GM12875 (cell line): Measurements from ENCODE around the gene SPDEF.

Experiments
- H3K4me3 ChIP-seq: one replicate; pipeline ENCODE4 v1.5.1; 2011; ENCODE audit warnings: low read depth, low read length, control low read depth
- TF ChIP-seq, protein P1 (sequence below): IDR thresholded peaks from 2 replicates; pipeline ENCODE4 v1.5.1; 2011; ENCODE audit warnings: low read depth, mild to moderate bottlenecking, control low read depth, inconsistent platforms, low read length, moderate library complexity, borderline replicate concordance; ENCODE audit not compliant: insufficient read depth

The SPDEF gene

GRCh38 chr6:34570066-34570833 is 14.1 kb upstream of the SPDEF start:
- TF ChIP-seq, protein P1, sequence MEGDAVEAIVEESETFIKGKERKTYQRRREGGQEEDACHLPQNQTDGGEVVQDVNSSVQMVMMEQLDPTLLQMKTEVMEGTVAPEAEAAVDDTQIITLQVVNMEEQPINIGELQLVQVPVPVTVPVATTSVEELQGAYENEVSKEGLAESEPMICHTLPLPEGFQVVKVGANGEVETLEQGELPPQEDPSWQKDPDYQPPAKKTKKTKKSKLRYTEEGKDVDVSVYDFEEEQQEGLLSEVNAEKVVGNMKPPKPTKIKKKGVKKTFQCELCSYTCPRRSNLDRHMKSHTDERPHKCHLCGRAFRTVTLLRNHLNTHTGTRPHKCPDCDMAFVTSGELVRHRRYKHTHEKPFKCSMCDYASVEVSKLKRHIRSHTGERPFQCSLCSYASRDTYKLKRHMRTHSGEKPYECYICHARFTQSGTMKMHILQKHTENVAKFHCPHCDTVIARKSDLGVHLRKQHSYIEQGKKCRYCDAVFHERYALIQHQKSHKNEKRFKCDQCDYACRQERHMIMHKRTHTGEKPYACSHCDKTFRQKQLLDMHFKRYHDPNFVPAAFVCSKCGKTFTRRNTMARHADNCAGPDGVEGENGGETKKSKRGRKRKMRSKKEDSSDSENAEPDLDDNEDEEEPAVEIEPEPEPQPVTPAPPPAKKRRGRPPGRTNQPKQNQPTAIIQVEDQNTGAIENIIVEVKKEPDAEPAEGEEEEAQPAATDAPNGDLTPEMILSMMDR: no peak
- H3K4me3 ChIP-seq: no peak overlapping the region

DNA sequence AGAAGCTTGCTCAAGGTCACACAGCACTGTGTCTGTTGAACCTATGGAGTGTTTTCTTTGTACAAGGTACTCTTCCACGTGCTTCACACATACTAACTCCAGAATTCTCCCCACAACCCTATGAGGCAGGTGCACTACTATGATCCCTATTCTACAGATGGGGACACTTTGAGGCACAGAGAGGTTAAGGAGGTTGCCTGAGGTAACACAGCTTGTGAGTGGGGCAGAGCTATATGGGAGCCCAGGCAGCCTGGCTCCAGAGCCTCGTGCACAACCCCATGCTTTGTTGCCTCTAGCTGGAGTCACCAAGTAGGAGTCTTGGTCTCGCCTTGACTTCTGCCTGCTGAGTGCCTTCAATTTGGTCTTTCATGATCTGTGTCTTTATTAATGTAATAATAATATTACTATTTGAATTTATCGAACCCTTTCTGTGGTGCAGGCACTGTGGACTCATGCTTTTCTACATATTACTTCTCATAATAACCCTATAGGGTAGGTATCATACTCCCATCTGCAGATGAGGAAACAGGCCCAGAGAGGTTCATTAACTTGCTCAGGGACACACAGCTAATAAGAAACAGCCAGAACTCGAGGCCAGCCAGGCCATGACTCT is 13.3 kb upstream of the SPDEF start:
- H3K4me3 ChIP-seq: no peak overlapping the region
- TF ChIP-seq, protein P1: no peak

DNA sequence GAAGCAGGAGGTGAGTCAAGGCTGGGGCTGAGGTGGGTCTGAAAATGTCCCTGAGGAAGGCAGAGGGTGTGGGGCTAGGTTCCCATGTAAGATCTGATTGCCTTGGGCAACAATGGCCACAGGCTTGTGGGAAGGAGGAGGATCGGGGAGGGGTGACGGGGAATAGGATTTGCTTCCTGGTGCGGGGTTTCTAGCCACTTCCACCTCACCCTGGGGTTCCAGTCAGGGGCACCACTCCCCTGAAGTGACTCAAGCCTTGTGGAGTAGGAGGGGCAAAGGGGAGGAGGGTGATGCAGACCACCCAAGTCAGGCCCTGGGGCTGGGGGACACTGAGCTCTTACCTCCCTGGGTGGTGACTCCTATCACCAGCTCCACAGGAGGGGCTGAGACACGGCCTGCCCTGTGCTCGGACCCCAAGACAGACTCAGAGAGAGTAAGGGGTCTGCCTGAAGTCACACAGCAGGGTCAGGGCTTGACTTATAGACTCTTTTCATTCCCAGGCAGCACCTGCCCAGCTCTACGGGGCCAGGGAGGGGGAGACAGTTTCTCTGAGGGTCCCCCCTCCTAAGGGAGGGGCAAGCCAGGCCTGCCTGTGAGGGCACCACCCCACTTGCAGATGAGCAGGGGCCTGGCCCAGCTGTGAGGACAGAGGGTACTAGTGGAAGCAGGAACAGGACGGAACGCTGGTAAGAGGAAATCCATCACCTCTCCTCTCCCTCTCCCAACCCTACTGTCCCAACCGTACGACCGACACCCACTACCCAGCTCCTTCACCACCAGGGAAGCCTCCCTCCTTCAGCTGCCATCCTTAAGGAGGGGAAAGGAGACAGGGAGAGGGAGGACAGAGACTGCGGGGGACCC is 12.4 kb upstream of the SPDEF start:
- TF ChIP-seq, protein P1: no peak
- no peak overlapping the region for H3K4me3 ChIP-seq

- H3K4me3 ChIP-seq: no peak overlapping the region
- TF ChIP-seq, protein P1: no peak
Measured at GRCh38 chr6:34566830-34567546, 10.9 kb upstream of the SPDEF start.

- TF ChIP-seq, protein P1: no peak
Measured at GRCh38 chr6:34565722-34566137, 9.6 kb upstream of the SPDEF start.

GRCh38 chr6:34564181-34564580 is 8.1 kb upstream of the SPDEF start:
- TF ChIP-seq, protein P1: no peak
- H3K4me3 ChIP-seq: no peak overlapping the region

More at GRCh38 chr6:34565722-34566137, 9.6 kb upstream of the SPDEF start:
- H3K4me3 ChIP-seq: no peak overlapping the region
